ENCODE results near the gene FARP1. TPM values are rescaled to one million over a fixed set of nuclear protein-coding genes. Genes with fewer than 3 reads are reported as not detected.

The FARP1 gene
- polyA plus RNA-seq, 4 donors, result 244 to 270 (median 266) TPM

- no peak for DNase-seq (ENCODE audit: low read depth in 4 of 4, low spot score in 3 of 4)
Observed at GRCh38 chr13:98129059-98129746, 13.7 kb upstream of the FARP1 start.

- no peak for DNase-seq (ENCODE audit: low read depth in 4 of 4, low spot score in 3 of 4)
Observed at GRCh38 chr13:98133946-98134345, 8.9 kb upstream of the FARP1 start.

GRCh38 chr13:98134901-98135300 lies 8.0 kb upstream of the FARP1 start:
- DNase-seq (ENCODE audit: low read depth in 4 of 4, low spot score in 3 of 4), result no peak

- no peak for DNase-seq (ENCODE audit: low read depth in 4 of 4, low spot score in 3 of 4)
Observed at GRCh38 chr13:98141091-98141490, 1.8 kb upstream of the FARP1 start.

- no peak for DNase-seq (ENCODE audit: low read depth in 4 of 4, low spot score in 3 of 4)
Observed at GRCh38 chr13:98141509-98142379, 1.1 kb upstream of the FARP1 start.

- DNase-seq (ENCODE audit: low read depth in 4 of 4, low spot score in 3 of 4), result no peak
Observed at GRCh38 chr13:98143157-98143553, 261 bp downstream of the FARP1 start.

- no peak for DNase-seq (ENCODE audit: low read depth in 4 of 4, low spot score in 3 of 4)
Observed at GRCh38 chr13:98143601-98144026, 720 bp downstream of the FARP1 start.

- peak in 1 of 4 donors; percentile 31 for DNase-seq (ENCODE audit: low read depth in 4 of 4, low spot score in 3 of 4)
Observed at GRCh38 chr13:98144027-98144741, 1.3 kb downstream of the FARP1 start.

- no peak for DNase-seq (ENCODE audit: low read depth in 4 of 4, low spot score in 3 of 4)
Observed at GRCh38 chr13:98144801-98145350, 2.0 kb downstream of the FARP1 start.

- DNase-seq (ENCODE audit: low read depth in 4 of 4, low spot score in 3 of 4), result no peak
Observed at GRCh38 chr13:98147521-98147920, 4.6 kb downstream of the FARP1 start.

GRCh38 chr13:98150832-98151479 lies 8.1 kb downstream of the FARP1 start:
- DNase-seq (ENCODE audit: low read depth in 4 of 4, low spot score in 3 of 4), result no peak

GRCh38 chr13:98155475-98156109 lies 12.7 kb downstream of the FARP1 start:
- no peak for DNase-seq (ENCODE audit: low read depth in 4 of 4, low spot score in 3 of 4)

GRCh38 chr13:98156259-98156658 lies 13.4 kb downstream of the FARP1 start:
- no peak for DNase-seq (ENCODE audit: low read depth in 4 of 4, low spot score in 3 of 4)

GRCh38 chr13:98157188-98157587 lies 14.3 kb downstream of the FARP1 start:
- no peak for DNase-seq (ENCODE audit: low read depth in 4 of 4, low spot score in 3 of 4)

- DNase-seq (ENCODE audit: low read depth in 4 of 4, low spot score in 3 of 4), result no peak
Observed at GRCh38 chr13:98157609-98158008, 14.7 kb downstream of the FARP1 start.

- no peak for DNase-seq (ENCODE audit: low read depth in 4 of 4, low spot score in 3 of 4)
Observed at GRCh38 chr13:98158172-98158899, 15.4 kb downstream of the FARP1 start.

GRCh38 chr13:98162935-98163334 lies 20.0 kb downstream of the FARP1 start:
- DNase-seq (ENCODE audit: low read depth in 4 of 4, low spot score in 3 of 4), result no peak

GRCh38 chr13:98169331-98169730 lies 26.4 kb downstream of the FARP1 start:
- DNase-seq (ENCODE audit: low read depth in 4 of 4, low spot score in 3 of 4), result no peak

GRCh38 chr13:98171900-98172589 lies 29.2 kb downstream of the FARP1 start:
- no peak for DNase-seq (ENCODE audit: low read depth in 4 of 4, low spot score in 3 of 4)

Data from right renal pelvis (tissue), 4 donors.